GM12878 (cell line): ENCODE data around the gene ANKS1A. TPM values are rescaled to one million over a fixed set of nuclear protein-coding genes. Genes with fewer than 3 reads are reported as not detected.

Source experiments
- ATF3 ChIP-seq: IDR thresholded peaks from 2 replicates; pipeline ENCODE4 v1.6.1; 2011; ENCODE audit warnings: low read depth, mild to moderate bottlenecking, low read length, moderate library complexity, borderline replicate concordance; ENCODE audit errors: extremely low read depth
- BHLHE40 ChIP-seq, 2 experiments: fragments of 450-650 bp in 1 of 2; IDR thresholded peaks; 2 replicates each; pipeline ENCODE4 v1.6.1; 2011 to 2017; ENCODE audit warnings: low read depth in 2 of 2, borderline replicate concordance in 1 of 2, improper control_type of control experiment in 1 of 2, low read length in 1 of 2, mild to moderate bottlenecking in 1 of 2
- PML ChIP-seq: IDR thresholded peaks from 2 replicates; pipeline ENCODE4 v1.6.1; 2012; ENCODE audit warnings: low read length, inconsistent platforms
- RELB ChIP-seq: fragments of 450-650 bp; IDR thresholded peaks from 2 replicates; pipeline ENCODE4 v1.6.1; 2017; ENCODE audit warnings: low read depth, mild to moderate bottlenecking, moderate library complexity
- YY1 ChIP-seq: IDR thresholded peaks from 2 replicates; pipeline ENCODE4 v1.6.1; 2011; ENCODE audit warnings: low read depth, mild to moderate bottlenecking, low read length
- polyA plus RNA-seq, 11 experiments: library from polyadenylated mRNA; depleted of rRNA in 4 of 11; unstranded in 6 of 11; stranded (reverse) in 5 of 11; fragments of >200 nt; fragmentation: Nextera tagmentation in 4 of 11; fragmentation: Illumina TruSeq in 1 of 11; extraction: Ambion mirVana in 4 of 11; extraction: Trizol in 1 of 11; gene quantifications; 1 replicate in 1 of 11; 2 replicates in 10 of 11; pipeline versions ENCODE4 v1.2.1 to v1.2.3, GENCODE V29; 2011 to 2016; ENCODE audit warnings: inconsistent platforms in 2 of 11, missing spikeins in 2 of 11, low read depth in 1 of 11
- total RNA-seq, 4 experiments: library from RNA; depleted of rRNA in 3 of 4; stranded (reverse); fragments of >200 nt in 3 of 4; fragmentation: Illumina TruSeq in 1 of 4; extraction: Trizol in 1 of 4; gene quantifications; 2 replicates each; pipeline versions ENCODE4 v1.2.1 to v1.2.3, GENCODE V29; 2013 to 2021
- TF ChIP-seq, protein P1 (sequence below): fragments of 450-650 bp; IDR thresholded peaks from 2 replicates; pipeline ENCODE4 v1.6.1; 2018; ENCODE audit warnings: borderline replicate concordance, mild to moderate bottlenecking; ENCODE audit not compliant: partially characterized antibody
- TF ChIP-seq, protein P2 (sequence below): IDR thresholded peaks from 2 replicates; pipeline ENCODE4 v1.6.1; 2012; ENCODE audit warnings: low read depth, low read length, improper control_type of control experiment

ANKS1A gene
- total and polyA plus RNA-seq, 10 of the 15 experiments (the other 5 are each of a cell fraction or from before 2014, with no cell fraction given), result 0.60 to 7.0 (median 3.0) TPM

DNA sequence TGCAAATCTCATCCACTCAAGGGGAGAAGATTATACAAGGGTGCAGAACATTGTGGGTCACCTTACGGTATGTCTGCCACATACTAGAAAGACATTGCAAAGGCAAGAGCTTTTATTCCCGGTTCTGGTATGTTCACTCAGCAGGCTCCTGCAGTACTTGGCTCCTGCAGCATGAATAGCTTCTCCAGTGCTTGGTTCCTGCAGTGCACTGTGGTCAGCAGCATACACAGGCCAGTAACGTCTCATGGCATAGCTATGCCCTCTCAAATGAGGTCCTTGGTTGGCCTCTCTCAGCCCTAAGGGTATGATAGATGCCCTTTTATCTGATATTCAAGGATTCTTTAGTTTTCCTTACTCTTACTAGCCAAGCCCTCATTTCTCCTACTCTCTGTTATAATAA, 239.4 kb downstream of the ANKS1A start (continued):
- TF ChIP-seq BHLHE40 (IDR thresholded peaks at IDR 0.05; ENCODE audit: borderline replicate concordance in 1 of 2, low read depth in 2 of 2, low read length in 1 of 2) (no peak), RELB (no peak), ATF3 (no peak), PML (no peak), YY1 (no peak)
- TF ChIP-seq, protein P1, sequence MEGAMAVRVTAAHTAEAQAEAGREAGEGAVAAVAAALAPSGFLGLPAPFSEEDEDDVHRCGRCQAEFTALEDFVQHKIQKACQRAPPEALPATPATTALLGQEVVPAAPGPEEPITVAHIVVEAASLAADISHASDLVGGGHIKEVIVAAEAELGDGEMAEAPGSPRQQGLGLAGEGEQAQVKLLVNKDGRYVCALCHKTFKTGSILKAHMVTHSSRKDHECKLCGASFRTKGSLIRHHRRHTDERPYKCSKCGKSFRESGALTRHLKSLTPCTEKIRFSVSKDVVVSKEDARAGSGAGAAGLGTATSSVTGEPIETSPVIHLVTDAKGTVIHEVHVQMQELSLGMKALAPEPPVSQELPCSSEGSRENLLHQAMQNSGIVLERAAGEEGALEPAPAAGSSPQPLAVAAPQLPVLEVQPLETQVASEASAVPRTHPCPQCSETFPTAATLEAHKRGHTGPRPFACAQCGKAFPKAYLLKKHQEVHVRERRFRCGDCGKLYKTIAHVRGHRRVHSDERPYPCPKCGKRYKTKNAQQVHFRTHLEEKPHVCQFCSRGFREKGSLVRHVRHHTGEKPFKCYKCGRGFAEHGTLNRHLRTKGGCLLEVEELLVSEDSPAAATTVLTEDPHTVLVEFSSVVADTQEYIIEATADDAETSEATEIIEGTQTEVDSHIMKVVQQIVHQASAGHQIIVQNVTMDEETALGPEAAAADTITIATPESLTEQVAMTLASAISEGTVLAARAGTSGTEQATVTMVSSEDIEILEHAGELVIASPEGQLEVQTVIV, result no peak
- TF ChIP-seq, protein P2, sequence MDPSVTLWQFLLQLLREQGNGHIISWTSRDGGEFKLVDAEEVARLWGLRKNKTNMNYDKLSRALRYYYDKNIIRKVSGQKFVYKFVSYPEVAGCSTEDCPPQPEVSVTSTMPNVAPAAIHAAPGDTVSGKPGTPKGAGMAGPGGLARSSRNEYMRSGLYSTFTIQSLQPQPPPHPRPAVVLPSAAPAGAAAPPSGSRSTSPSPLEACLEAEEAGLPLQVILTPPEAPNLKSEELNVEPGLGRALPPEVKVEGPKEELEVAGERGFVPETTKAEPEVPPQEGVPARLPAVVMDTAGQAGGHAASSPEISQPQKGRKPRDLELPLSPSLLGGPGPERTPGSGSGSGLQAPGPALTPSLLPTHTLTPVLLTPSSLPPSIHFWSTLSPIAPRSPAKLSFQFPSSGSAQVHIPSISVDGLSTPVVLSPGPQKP, result no peak
